A549 treated with DMSO at 1 μM for 4 hours (cell line): ENCODE measurements around the gene ARHGEF9. TPM values are rescaled to one million over a fixed set of nuclear protein-coding genes. Genes with fewer than 3 reads are reported as not detected.

Experiments used
- total RNA-seq: library from RNA; stranded (reverse); fragments of 200-300 nt; extraction: Qiagen RNA extraction; gene quantifications from 5 replicates; pipeline ENCODE4 v1.2.3, GENCODE V29; 2022; ENCODE audit warnings: low read depth

ARHGEF9 gene
- total RNA-seq, result 3.8 to 6.3 TPM (median 5.5 TPM) in 5 replicates

GRCh38 chrX:63784902-63785707, at the start of gene ARHGEF9:
TSS of gene ARHGEF9 (minus strand) at chrX:63785214. CDS start at chrX:63785145, 69 bp downstream.

